ENCODE data around the gene ITPRID1. TPM values are rescaled to one million over a fixed set of nuclear protein-coding genes. Genes with fewer than 3 reads are reported as not detected.

Gene ITPRID1
- total and polyA plus RNA-seq, 10 of the 15 experiments (the other 5 are each of a cell fraction or from before 2014, with no cell fraction given) = 0.06 TPM; not detected in 9

DNA sequence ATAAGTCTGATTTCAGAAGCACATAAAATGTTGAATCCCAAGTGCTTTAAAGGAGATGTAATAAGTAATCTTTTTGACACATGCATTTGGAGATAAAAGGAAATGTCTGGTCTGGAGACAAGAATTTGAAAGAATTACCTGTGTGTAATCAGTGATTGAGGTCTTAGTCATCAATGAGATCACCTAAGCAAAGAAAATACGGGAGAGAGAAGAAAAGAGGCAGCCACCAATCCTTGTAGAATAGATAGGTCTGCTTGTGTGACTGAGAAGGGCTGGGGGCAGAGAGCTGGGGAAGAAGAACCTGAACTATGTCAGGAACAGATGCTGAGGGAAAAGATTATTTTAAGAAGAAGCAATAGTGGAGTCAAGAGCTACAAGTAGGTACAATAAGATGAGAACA, 49.3 kb upstream of the ITPRID1 start:
- Histone ChIP-seq H3K79me2 (ENCODE audit: control insufficient read depth, insufficient read depth, low read length) (no peaks in the 10 kb centered on the region), H3K27ac (ENCODE audit: control insufficient read depth, insufficient read depth) (no peak overlapping the region), H3K9me3 (replicated peaks; ENCODE audit: control insufficient read depth, insufficient read depth, low read length) (no peaks in the 10 kb centered on the region), H3K27me3 (replicated peaks in 1 of 2; ENCODE audit: control insufficient read depth in 2 of 2, insufficient read depth in 2 of 2, low read length in 1 of 2) (no peaks in the 10 kb centered on the region), H4K20me1 (ENCODE audit: control insufficient read depth, insufficient read depth) (no peaks in the 10 kb centered on the region), H3K4me2 (ENCODE audit: control insufficient read depth, insufficient read depth) (no peak overlapping the region), H3K9ac (ENCODE audit: control insufficient read depth, insufficient read depth, low read length) (no peak overlapping the region), H3K4me3 (no peak overlapping the region), H3K4me1 (ENCODE audit: control insufficient read depth, insufficient read depth, low read length) (no peaks in the 10 kb centered on the region), H2AFZ (ENCODE audit: control insufficient read depth, low read depth, low read length) (no peak overlapping the region), H3K36me3 (ENCODE audit: control insufficient read depth in 2 of 2, insufficient read depth in 2 of 2, low read length in 1 of 2) (no peaks in the 10 kb centered on the region)
- CTCF ChIA-PET = interaction anchor here (1.0 kb wide), 1 partner anchor 168 kb away, joined by 3 read pairs; no protein-coding TSS in a partner anchor
- FAIRE-seq = no peak
- no peak for DNase-seq (ENCODE audit: low read depth, low spot score)
- TF ChIP-seq SREBF2 (IDR thresholded peaks at IDR 0.05; ENCODE audit: low read length) (no peak), YY1 (IDR thresholded peaks at IDR 0.05; ENCODE audit: low read depth, low read length) (no peak), HDAC6 (IDR thresholded peaks at IDR 0.05; ENCODE audit: unreplicated experiment) (no peak), ZNF217 (IDR thresholded peaks at IDR 0.05) (no peak), BCL11A (IDR thresholded peaks at IDR 0.05; ENCODE audit: low read depth, low read length) (no peak), ZNF622 (IDR thresholded peaks at IDR 0.05) (no peak)
- TF ChIP-seq, protein P1, sequence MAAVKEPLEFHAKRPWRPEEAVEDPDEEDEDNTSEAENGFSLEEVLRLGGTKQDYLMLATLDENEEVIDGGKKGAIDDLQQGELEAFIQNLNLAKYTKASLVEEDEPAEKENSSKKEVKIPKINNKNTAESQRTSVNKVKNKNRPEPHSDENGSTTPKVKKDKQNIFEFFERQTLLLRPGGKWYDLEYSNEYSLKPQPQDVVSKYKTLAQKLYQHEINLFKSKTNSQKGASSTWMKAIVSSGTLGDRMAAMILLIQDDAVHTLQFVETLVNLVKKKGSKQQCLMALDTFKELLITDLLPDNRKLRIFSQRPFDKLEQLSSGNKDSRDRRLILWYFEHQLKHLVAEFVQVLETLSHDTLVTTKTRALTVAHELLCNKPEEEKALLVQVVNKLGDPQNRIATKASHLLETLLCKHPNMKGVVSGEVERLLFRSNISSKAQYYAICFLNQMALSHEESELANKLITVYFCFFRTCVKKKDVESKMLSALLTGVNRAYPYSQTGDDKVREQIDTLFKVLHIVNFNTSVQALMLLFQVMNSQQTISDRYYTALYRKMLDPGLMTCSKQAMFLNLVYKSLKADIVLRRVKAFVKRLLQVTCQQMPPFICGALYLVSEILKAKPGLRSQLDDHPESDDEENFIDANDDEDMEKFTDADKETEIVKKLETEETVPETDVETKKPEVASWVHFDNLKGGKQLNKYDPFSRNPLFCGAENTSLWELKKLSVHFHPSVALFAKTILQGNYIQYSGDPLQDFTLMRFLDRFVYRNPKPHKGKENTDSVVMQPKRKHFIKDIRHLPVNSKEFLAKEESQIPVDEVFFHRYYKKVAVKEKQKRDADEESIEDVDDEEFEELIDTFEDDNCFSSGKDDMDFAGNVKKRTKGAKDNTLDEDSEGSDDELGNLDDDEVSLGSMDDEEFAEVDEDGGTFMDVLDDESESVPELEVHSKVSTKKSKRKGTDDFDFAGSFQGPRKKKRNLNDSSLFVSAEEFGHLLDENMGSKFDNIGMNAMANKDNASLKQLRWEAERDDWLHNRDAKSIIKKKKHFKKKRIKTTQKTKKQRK (IDR thresholded peaks at IDR 0.05; ENCODE audit: low read depth, low read length) = no peak
- TF ChIP-seq, protein P2, sequence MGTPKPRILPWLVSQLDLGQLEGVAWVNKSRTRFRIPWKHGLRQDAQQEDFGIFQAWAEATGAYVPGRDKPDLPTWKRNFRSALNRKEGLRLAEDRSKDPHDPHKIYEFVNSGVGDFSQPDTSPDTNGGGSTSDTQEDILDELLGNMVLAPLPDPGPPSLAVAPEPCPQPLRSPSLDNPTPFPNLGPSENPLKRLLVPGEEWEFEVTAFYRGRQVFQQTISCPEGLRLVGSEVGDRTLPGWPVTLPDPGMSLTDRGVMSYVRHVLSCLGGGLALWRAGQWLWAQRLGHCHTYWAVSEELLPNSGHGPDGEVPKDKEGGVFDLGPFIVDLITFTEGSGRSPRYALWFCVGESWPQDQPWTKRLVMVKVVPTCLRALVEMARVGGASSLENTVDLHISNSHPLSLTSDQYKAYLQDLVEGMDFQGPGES (IDR thresholded peaks at IDR 0.05) = no peak
- TF ChIP-seq, protein P3, sequence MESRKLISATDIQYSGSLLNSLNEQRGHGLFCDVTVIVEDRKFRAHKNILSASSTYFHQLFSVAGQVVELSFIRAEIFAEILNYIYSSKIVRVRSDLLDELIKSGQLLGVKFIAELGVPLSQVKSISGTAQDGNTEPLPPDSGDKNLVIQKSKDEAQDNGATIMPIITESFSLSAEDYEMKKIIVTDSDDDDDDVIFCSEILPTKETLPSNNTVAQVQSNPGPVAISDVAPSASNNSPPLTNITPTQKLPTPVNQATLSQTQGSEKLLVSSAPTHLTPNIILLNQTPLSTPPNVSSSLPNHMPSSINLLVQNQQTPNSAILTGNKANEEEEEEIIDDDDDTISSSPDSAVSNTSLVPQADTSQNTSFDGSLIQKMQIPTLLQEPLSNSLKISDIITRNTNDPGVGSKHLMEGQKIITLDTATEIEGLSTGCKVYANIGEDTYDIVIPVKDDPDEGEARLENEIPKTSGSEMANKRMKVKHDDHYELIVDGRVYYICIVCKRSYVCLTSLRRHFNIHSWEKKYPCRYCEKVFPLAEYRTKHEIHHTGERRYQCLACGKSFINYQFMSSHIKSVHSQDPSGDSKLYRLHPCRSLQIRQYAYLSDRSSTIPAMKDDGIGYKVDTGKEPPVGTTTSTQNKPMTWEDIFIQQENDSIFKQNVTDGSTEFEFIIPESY (IDR thresholded peaks at IDR 0.05) = no peak
- TF ChIP-seq, protein P4, sequence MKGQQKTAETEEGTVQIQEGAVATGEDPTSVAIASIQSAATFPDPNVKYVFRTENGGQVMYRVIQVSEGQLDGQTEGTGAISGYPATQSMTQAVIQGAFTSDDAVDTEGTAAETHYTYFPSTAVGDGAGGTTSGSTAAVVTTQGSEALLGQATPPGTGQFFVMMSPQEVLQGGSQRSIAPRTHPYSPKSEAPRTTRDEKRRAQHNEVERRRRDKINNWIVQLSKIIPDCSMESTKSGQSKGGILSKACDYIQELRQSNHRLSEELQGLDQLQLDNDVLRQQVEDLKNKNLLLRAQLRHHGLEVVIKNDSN (IDR thresholded peaks at IDR 0.05; ENCODE audit: borderline replicate concordance, extremely low read length, insufficient read depth, low read depth, low read length) = no peak
- ATAC-seq = no peak
- SMC1A ChIA-PET (ENCODE audit: uncharacterized antibody, unreplicated experiment) = interaction anchor here (1.5 kb wide), 1 partner anchor 14 kb away, joined by 3 read pairs; no protein-coding TSS in a partner anchor
- no TSS peak for BruUV-seq (replicated peaks)
- RAD21 ChIA-PET (ENCODE audit: unreplicated experiment) = no interaction called here
- POLR2A ChIA-PET = no interaction called here
- WGBS (ENCODE audit: insufficient coverage, insufficient replicate concordance, low lambda C conversion rate, missing lambda C conversion rate) = 0% methylated on average over 1 of the region's 1 CpG
- intact Hi-C loops (cut with micrococcal nuclease; ENCODE audit: unreplicated experiment) = no loop called here
- in situ Hi-C loops (cut with MboI) = no loop called here
